Left cardiac atrium (tissue), 4 donors: Measurements from ENCODE around the gene BCL2. TPM values are rescaled to one million over a fixed set of nuclear protein-coding genes. Genes with fewer than 3 reads are reported as not detected.
"Not testable (repeated sequence)": the region's sequence is repeated elsewhere in the genome, so short reads cannot be mapped to it uniquely, and the experiment has no call there.

Source experiments
- ATAC-seq, 2 donors: fragments of 200-7000 bp; cut with Tn5 transposase; one replicate each; pipeline ENCODE4 v1.9.1; 2020; ENCODE audit warnings: mild to moderate bottlenecking in 2 of 2, moderate library complexity in 2 of 2
- DNase-seq: peaks from one replicate; pipeline ENCODE4 v3.0.0-alpha.2; 2020
- intact Hi-C, 2 donors: fragments of 100-400 bp; cut with DNase I; formaldehyde crosslinking; loops; one replicate each; pipeline versions ENCODE4 v1.14.1 to v1.15.1; 2022 to 2023
- total RNA-seq, 2 donors: library from RNA; stranded (reverse); fragmentation: NEBNext Ultra II Directional; extraction: Animal tissue kit (Norgen Biotek cat#: 25700); gene quantifications; one replicate each; pipeline ENCODE4 v1.2.1, GENCODE V29; 2021
- donor health status: DM: no; HTN: yes; CAD: no.
- donor health status: DM: no; HTN: yes; CAD: no; lungs with severe emphysema.
- donor health status: DM: yes; HTN: yes; CAD: no.
- donor health status: Dilated cardiomyopathy.

BCL2 gene
- total RNA-seq, 2 donors from 2014 or later = 10.1 to 11.6 TPM

DNA sequence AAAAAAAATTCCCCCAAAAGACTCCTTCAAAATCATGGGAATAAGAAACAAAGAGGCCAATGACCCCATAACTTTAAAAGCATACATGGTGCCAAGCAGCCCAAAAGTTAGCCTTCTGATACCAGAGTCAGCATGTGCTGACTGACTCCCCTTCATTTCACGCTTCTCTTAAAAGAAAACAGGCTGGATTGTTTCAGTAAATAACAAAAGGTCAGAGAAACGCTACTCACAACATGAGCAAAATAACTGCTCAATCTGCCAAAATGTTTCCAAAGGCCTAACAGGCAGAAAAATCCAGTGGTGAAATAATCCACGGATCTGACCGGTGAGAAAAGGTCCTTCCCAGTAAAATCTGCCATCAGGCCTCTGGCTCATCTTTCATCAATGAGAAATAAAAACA, 71.6 kb downstream of the BCL2 start:
- ATAC-seq (no peak), DNase-seq (no peak)
- intact Hi-C loops = no loop called here

DNA sequence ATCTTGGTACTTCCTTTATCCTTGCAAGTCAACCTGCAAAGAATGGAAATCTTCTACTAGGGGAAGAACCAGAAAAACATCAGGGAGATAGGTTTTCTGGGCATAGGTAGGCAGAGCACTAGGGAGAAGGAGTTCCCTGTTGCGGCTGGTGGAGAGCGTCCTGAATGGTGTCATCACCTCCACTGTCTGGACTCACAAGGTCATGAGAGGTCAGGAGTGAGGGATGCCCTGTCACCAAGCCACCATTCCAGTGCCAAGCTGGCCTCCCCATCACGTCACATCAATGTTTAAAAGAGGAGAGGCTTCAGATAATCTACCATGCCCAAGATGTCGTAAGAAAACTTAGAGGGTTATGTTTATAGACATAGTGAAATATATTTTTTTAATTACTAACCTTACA, 72.1 kb downstream of the BCL2 start:
- intact Hi-C loops = no loop called here
- ATAC-seq = peak; percentile 10 to 29

DNA sequence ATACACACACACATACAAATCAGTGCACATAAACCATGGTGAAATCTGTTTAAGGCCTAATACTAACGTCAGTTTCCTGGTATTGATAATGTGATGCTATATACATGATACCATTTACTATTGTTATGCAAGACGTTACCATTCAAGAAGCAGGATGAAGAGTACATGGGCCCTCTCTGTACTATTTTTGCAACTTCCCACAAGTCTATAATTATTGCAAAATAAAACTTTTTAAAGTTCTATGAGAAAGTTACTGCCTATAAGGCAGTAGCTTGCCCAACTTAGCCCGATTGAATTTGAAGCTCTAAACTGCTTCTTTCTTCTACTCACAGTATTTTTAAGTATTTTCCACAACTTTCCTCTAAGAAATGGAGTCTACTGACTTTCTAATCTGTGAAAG, 74.0 kb downstream of the BCL2 start:
- DNase-seq (no peak), ATAC-seq (no peak)
- intact Hi-C loops = no loop called here

More for the DNA sequence above, 72.1 kb downstream of the BCL2 start:
- no peak for DNase-seq

DNA sequence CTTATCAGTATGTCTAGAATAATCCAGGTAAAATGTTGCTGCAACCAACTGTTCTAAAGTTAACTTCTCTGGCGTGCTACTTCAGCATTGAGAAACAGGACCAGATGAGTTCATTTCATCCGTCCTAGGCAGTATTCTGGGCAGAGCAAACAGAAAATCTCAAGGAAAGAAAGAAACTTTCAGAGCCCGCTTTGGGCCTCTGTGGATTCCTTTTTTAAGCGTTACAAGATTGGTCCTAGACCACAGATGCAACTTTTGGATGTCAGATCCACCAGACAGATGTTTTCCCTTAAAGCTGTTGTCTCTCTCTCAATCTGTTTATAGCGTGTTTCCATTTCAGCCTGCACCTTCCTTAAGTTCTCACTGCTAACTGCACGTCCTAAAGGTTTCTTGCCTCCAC, 75.0 kb downstream of the BCL2 start:
- DNase-seq (no peak), ATAC-seq (peak; percentile 33 to 52)
- intact Hi-C loops = no loop called here

DNA sequence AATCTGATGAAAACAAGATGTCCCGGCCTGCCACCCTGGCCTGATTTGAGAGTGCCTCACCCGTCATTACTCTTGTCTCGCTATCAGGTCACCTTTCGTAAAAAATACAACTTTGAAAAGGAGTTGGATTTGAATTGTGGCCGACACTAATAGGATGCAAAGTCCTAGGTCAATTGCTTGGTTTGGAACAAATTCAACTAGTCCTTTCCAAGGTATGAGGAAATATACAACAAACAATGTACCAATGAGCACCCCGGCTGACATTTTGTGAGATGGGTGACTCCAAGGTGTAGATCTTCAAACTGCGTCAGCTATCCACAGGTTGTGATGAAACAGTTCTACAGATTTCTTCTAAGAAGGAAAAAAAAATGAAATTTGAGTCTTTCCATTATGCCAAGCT, 77.8 kb downstream of the BCL2 start:
- ATAC-seq (no peak), DNase-seq (no peak)
- intact Hi-C loops = no loop called here

DNA sequence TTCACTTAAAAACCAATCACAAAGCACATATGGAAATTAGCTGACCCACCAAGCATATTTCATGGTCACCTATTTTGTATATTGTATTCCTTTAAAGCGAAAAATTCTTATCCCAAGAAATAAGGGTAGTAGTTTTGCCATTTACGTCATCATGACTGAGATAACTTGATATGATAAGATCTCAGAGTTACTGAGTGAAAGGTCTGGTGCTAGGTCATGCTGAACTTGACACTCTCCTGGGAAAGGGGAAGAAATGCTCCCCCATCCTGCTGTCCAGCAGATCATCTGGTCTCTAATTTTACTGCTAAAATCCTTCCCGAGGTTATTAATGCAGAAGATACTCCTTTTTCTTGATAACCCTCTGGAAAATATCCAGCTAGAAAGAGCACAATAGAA, 78.3 kb downstream of the BCL2 start:
- no peak for ATAC-seq
- intact Hi-C loops = no loop called here
- DNase-seq = no peak

DNA sequence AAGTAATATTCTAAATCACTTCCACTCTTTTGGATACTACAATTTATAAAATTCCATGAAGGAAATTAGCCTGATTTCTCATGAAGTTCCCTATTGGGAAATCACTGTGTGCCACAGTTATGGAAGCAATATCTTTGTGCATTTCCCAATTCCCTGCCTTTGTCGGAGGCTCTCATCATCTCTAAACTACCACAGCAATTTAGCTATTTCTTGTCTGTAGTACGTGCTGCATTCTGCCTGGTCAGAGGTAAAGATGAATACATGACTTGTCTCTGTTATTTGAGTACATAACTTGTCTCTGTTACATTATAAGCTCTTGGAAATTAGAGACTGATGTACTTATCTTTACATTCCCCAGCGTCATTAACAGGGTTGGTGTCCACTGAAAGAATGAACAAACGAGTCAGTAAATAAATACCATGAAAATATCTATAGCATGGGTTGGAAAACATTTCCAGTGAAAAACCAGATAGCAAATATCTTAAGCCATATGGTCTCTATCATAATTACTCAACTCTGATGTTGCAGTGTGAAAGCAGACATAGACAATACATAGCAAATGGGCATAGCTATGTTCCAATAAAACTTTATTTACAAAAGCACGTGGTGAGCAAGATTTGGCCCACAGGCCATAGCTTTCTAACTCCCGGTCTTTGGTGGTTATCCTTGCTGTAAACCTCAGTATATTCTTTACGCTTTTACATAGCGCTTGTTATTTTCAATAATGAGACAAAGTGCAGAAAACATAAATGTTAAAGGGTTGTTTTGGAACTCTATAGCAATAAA, 78.8 kb downstream of the BCL2 start:
- ATAC-seq (no peak), DNase-seq (no peak)
- intact Hi-C loops = no loop called here

DNA sequence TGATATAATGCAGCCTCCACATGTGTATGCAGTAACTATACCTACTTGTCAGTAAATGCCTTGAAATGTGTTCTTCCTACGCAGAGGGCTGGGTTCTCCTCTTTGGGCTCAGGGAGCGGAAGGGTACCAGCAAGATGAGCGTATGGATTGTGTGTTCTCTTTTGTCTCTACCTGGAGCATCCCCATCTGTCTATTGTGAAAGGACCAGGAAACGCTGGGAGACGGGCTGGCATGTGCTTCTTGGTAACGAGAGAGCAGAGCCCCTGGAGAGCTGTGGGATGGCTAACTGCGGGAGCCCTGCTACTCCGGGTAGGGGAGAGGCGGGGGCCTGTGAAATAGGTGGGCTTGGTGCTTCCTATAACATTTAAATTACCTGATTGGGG, 80.9 kb downstream of the BCL2 start:
- no peak for DNase-seq
- peak in 1 of 2 donors; percentile 6 for ATAC-seq
- intact Hi-C loops = no loop called here

DNA sequence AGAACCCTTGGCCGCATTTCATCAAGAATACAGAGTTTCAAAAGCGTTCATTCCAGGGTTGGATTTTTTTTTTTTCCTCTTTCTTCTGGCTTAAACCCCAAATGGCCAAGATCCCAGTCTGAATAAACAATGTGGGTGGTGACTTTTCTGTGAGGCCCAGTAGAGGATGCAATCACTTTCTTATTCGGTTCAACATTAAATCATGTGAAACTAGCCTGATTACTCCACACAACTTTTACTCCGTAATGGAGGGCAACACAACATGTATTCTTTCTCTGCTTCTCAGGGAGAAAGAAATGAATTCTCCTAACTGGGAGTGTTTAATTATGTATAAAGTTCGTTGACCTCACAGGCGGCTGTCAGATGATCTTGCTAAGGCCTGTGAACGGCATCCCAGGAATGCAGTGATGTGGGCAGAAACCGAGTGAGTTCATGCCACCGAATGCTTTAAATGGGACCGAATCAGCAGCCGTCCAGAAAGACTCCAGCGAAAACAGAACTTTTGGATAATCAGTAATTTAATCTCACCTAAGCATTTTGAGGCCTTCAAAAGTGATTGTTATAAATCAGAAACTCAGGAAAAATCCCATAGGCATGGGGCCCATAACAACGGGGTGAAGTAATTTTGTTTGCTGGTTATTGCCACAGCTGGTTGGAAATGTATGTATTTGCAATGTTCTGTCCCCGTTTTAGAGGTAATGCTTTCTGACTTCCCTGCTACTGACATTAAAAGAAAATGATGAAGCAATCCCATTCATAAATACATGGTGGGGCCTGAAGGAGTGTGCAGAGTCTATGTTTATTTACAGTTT, 81.5 kb downstream of the BCL2 start:
- DNase-seq (peak; percentile 27), ATAC-seq (peak; percentile 81 to 82)
- intact Hi-C loops = no loop called here

DNA sequence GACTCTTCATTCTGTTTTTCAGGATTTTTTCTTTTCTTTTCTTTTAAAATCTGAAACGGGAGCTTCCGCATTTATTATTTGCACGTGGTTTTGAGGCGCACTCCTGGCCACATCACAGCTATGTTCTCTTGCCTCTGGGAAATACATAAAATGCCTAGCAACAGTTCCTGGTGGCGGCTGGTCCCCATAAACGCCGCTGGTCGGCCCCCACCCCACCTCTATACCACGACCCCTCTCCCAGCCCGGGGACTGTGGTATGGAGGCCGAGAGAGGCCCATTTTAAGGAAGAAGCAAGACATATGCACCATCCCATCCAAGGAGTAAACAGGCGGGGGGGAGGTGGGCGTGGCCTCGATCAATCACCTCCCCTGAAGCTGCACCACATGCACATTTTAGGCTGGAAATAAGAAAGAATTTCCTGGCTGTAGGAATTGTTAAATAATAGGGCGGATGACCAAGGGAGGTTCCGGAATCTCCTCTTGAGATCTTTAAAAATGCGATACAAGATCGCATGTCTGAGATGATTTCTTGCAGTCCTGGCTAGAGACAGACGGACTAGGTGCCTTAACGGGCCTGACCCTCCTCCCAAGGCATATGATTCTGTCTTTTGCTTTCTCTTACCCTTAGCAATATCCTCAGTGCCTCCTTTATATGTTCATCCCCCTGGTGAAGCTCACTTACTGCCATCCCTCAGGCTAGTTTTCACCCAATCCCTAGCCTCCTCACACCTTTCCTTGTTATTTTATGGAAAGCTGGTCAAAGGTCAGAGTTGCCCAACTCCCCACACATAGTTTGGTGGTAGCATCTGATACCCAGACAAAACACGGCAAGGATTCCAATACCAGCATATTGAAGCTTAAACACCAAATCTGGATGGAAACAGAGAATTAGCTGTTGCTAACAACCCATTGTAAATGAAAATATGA, 82.4 kb downstream of the BCL2 start:
- intact Hi-C loops = no loop called here
- ATAC-seq (peak; percentile 10 to 35), DNase-seq (peak; percentile 44)

DNA sequence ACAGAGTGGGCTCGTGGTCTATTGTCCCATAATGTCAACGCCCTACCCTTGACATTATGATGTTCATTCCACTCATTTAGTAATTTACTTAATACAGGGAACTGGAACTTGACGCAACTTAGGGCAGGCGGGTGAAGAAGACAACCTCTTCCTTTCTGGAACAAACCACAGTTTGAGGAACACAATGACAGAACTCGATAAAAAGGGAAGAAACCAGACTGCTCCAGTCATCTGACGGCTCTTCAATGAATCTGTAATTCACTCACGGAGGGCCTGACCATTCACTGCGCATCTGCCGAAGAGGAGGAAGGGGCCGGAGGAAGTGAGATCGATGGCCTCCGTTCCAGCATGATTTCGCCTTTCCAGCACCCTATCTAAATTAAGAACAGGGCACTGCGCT, 83.2 kb downstream of the BCL2 start:
- peak; percentile 28 for DNase-seq
- intact Hi-C loops = no loop called here
- ATAC-seq = peak; percentile 42 to 70

DNA sequence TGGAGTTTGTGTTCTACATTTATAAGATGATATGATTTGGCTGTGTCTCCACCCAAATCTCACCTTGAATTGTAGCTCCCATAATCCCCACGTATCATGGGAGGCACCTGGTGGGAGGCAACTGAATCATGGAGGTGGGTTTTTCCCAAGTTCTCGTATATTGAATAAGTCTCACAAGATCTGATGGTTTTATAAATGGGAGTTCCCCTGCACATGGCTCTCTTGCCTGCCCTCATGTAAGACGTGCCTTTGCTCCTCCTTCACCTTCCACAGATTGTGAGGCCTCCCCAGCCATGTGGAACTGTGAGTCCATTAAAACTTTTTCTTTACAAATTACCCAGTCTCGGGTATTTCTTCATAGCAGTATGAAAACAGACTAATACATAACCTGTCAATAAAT, 83.6 kb downstream of the BCL2 start:
- DNase-seq, intact Hi-C loops, ATAC-seq: not testable (repeated sequence)

DNA sequence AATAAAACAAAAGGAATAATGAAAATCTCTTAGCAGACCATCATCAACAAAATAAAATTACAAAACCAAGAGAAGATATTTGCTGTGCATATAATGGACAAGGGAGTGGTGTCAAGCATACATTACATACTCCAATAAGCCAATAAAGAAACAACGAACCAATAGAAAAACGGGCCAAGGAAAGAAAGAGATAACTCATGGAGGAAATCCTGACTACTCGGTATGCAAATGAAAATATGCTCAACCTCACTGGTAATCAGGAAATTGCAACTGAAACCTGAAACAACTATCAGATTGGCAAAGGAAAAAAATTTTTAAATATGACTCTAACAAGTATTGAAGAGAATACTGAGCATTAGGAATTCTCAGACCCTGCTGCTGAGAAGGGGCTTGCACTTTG, 84.7 kb downstream of the BCL2 start:
- no peak for ATAC-seq
- no peak for DNase-seq
- intact Hi-C loops = no loop called here

DNA sequence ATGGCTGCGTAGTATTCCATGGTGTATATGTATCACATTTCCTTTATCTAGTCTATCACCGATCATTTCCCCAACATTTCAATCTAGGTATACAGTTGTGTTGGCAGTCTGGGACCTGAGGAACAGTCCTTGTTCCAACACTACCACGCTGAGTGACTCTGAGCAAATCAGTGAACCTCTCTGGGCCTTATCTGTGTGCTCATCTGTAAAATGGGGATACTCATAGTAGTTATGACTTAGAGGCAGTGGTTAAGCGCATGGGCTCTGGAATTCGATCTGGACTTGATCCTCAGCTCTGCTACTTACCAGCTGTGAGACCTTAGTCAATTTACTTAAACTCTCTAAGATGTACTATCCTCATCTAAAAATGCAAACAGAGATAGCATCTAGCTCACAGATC, 85.1 kb downstream of the BCL2 start:
- DNase-seq (no peak), ATAC-seq (no peak)
- intact Hi-C loops = no loop called here

DNA sequence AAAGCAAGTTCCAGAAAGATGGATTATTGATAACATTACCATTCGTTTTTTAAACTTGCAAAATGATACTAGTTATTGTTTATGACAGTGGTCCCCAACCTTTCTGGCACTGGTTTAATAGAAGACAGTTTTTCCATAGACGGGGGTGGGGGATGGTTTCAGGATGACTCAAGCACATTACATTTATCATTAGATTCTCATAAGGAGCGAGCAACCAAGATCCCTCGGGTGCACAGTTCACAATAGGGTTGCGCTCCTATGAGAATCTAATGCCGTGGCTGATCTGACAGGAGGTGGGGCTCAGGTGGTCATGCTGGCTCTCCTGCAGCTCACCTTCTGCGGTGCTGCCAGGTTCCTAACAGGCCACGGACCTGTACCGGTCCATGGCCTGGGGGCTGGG, 86.2 kb downstream of the BCL2 start:
- DNase-seq = no peak
- intact Hi-C loops = no loop called here
- ATAC-seq = no peak

DNA sequence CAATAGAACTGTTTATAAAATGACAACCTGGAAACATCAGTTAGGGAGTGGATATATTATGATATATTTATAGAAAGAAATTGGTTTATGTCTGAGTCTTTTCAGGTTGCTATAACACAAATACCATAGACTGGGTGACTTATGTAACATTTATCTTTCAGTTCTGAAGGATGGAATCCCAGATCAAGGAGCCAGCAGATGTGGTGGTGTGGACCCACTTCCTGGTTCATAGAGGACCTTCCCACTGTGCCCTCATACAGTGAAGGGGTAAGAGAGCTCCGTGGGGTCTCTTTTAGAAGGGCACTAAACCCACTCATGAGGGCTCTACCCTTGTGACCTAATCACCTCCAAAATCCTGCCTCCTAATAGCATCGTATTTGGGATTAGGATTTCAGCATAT, 86.7 kb downstream of the BCL2 start:
- intact Hi-C loops = no loop called here
- no peak for ATAC-seq

DNA sequence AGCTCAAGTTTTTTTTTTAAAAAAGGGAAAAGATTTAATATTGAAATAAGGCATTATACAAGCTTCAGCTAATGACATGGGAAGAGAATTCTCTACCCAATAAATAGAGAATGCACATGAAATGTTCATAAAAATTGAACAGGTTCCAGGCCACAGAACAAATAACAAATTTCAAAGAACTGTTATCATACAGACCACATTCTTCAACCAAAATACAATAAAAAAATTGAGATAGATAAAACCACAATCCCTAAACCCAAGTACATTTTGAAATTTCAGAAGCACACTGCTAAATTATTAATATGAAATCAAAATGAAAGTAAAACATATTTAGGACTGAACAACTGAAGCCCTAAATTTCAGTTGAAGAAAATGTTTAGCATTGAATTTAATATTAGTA, 89.6 kb downstream of the BCL2 start:
- ATAC-seq = no peak
- DNase-seq = no peak
- intact Hi-C loops = no loop called here

More for the DNA sequence above, 86.7 kb downstream of the BCL2 start:
- no peak for DNase-seq

DNA sequence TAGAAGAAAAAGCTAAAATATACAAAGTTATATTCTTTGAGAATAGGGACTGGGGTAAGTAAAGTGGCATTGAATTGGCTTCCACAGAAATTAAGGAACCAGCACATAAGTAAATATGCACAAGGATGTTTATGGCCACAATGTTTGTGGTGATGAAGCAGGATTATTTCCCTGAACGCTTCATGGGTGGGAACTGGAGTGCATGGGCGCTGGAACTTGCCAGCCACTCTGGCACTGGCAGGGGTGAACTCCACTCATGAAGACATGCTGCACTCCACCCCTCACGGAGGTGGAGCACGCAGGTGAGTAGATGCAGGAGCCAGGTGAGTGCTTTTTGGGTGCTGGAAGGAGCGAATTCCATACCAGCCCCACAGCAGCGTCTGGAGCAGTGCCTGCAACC, 94.1 kb downstream of the BCL2 start:
- no peak for DNase-seq
- intact Hi-C loops = no loop called here
- no peak for ATAC-seq

DNA sequence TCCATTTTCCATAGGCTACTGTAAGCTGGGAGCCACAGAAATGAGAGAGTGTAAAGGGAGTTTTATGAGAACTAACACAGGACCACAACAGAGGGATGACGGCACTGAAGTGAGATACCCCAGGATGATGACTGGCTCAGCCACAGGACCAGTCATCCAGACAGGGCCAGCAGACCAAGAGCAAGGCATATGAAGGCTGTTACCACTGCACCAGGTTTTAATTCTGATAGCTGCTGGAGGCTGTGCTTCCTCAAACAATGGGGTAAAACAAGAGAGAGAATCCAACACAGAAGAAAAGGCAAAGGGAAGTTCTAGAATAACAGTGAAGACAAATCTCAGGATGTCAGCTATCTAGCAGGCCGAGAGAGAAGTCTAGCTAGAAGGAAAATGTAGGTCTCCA, 94.9 kb downstream of the BCL2 start:
- intact Hi-C loops = no loop called here
- DNase-seq (no peak), ATAC-seq (no peak)

DNA sequence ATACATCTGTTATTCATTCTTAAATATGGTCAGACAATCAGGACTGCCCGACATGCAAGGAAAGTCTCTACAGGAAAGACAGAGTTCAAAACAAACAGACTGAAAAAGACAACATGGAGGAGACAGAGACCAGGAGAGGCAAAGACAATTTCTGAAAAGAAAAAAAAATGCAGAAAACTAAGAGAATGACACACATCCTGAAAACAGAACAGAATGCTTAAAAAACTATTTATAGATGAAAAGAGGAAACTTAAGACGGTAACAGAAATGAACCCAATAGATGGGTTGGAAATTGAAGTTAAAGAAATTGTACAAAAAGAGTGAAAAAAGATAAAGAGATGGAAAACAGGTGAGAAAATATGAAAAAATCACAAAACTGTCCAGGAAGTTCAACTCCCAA, 95.7 kb downstream of the BCL2 start:
- DNase-seq (no peak), ATAC-seq (no peak)
- intact Hi-C loops = no loop called here
